ENCODE measurements around the gene NLGN1. TPM values are rescaled to one million over a fixed set of nuclear protein-coding genes. Genes with fewer than 3 reads are reported as not detected.

NLGN1 gene
- total RNA-seq, 4 donors from 2014 or later = 0.80 to 4.4 (median 1.8) TPM

GRCh38 chr3:173893835-173894234, 496.3 kb downstream of the NLGN1 start:
- intact Hi-C loops (cut with DNase I; ENCODE audit: low total_unique reads) = no loop called here
- 91 to 98% methylated on average over 2 of the region's 2 CpGs for WGBS, 2 donors
- DNase-seq (ENCODE audit: low spot score in 2 of 2) = no peak
- TF ChIP-seq POLR2A (IDR thresholded peaks at IDR 0.05) (no peak), CTCF (IDR thresholded peaks at IDR 0.05) (no peak)
- H3K4me3 ChIP-seq (ENCODE audit: low read depth, poor library complexity, severe bottlenecking) = no peak overlapping the region

GRCh38 chr3:173897631-173898030, 500.1 kb downstream of the NLGN1 start:
- intact Hi-C loops (cut with DNase I; ENCODE audit: low total_unique reads) = no loop called here
- DNase-seq (ENCODE audit: low spot score in 2 of 2) = no peak
- H3K4me3 ChIP-seq (ENCODE audit: low read depth, poor library complexity, severe bottlenecking) = no peak overlapping the region
- TF ChIP-seq CTCF (IDR thresholded peaks at IDR 0.05) = no peak
- TF ChIP-seq POLR2A (IDR thresholded peaks at IDR 0.05) = no peak

- 83 to 93% methylated on average over 2 of the region's 2 CpGs for WGBS, 2 donors
- intact Hi-C loops (cut with DNase I; ENCODE audit: low total_unique reads) = no loop called here
- no peak for DNase-seq (ENCODE audit: low spot score in 2 of 2)
- no peak overlapping the region for H3K4me3 ChIP-seq (ENCODE audit: low read depth, poor library complexity, severe bottlenecking)
- TF ChIP-seq POLR2A (IDR thresholded peaks at IDR 0.05) = no peak
- TF ChIP-seq CTCF (IDR thresholded peaks at IDR 0.05) = no peak
Measured at GRCh38 chr3:173901649-173902048, 504.1 kb downstream of the NLGN1 start.

GRCh38 chr3:173902401-173902800, 504.9 kb downstream of the NLGN1 start:
- DNase-seq (ENCODE audit: low spot score in 2 of 2) = no peak
- no peak for TF ChIP-seq CTCF (IDR thresholded peaks at IDR 0.05)
- whole genome bisulfite sequencing, 2 donors = 86 to 87% methylated on average over 1 of the region's 1 CpG
- H3K4me3 ChIP-seq (ENCODE audit: low read depth, poor library complexity, severe bottlenecking) = no peak overlapping the region
- intact Hi-C loops (cut with DNase I; ENCODE audit: low total_unique reads) = no loop called here

- WGBS, 2 donors = 81 to 94% methylated on average over 2 of the region's 2 CpGs
- TF ChIP-seq POLR2A (IDR thresholded peaks at IDR 0.05) (no peak), CTCF (IDR thresholded peaks at IDR 0.05) (no peak)
- DNase-seq (ENCODE audit: low spot score in 2 of 2) = no peak
- no peak overlapping the region for H3K4me3 ChIP-seq (ENCODE audit: low read depth, poor library complexity, severe bottlenecking)
- intact Hi-C loops (cut with DNase I; ENCODE audit: low total_unique reads) = no loop called here
Measured at GRCh38 chr3:173902871-173903270, 505.3 kb downstream of the NLGN1 start.

GRCh38 chr3:173905381-173905780, 507.8 kb downstream of the NLGN1 start:
- no peak for DNase-seq (ENCODE audit: low spot score in 2 of 2)
- no peak for TF ChIP-seq POLR2A (IDR thresholded peaks at IDR 0.05)
- TF ChIP-seq CTCF (IDR thresholded peaks at IDR 0.05) = no peak
- intact Hi-C loops (cut with DNase I; ENCODE audit: low total_unique reads) = no loop called here
- no peak overlapping the region for H3K4me3 ChIP-seq (ENCODE audit: low read depth, poor library complexity, severe bottlenecking)
- WGBS, 2 donors = 83 to 95% methylated on average over 1 of the region's 1 CpG

All from lower leg skin (tissue), 4 donors.